Non-pigmented ciliary epithelial cell (primary cell): ENCODE data around the gene DNASE1L2.

Experiments
- DNase-seq: peaks from one replicate; pipeline ENCODE4 v3.0.0-alpha.2; 2010; ENCODE audit warnings: low read depth

DNASE1L2 gene

DNA sequence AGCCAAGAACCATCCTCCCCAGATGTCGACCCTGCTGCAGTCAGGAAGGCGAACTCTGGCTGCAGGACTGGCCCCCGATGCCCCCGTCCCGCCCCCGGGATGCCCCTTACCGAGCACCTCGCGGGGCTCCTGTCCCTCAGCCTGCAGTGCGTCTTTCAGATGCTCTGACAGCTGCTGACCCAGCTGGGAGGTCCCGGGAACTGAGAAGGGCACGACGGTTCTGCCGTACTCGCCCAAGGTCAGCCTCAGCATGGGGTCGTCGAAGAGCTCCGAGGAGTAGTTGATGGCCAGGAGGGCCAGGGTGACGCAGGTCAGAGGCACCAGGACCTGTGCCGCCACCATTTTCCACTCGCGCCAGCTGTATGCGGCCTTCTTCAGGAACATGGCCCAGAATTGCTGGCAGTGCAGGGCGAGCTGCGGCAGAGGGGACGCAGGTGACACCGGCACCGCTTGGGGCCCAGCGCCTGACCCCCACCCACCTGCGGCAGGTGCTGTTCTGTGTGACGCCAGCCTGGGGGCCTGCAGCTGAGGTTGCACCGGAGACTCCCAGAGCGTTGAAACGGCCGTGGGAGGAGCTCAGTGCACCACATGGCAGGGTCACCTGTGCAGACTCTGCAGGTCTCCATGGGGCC is 51.8 kb downstream of the DNASE1L2 start:
- DNase-seq: no peak
